HG02763 (cell line): Measurements from ENCODE around the gene ENAM.

Source experiments
- ATAC-seq: cut with Tn5 transposase; IDR thresholded peaks from one replicate; pipeline ENCODE4 v1.9.1; 2021; ENCODE audit warnings: mild to moderate bottlenecking, moderate library complexity; ENCODE audit not compliant: unreplicated experiment

Gene ENAM

GRCh38 chr4:70628444-70628843 lies at the start of gene ENAM:
ENAM (plus strand) TSS chr4:70628744; CDS start chr4:70629501, 757 bp downstream.
- no peak for ATAC-seq

GRCh38 chr4:70581980-70582379 lies 46.6 kb upstream of the ENAM start:
- ATAC-seq, result no peak

- no peak for ATAC-seq
These were observed 44.4 kb upstream of the ENAM start for GRCh38 chr4:70583952-70584834.

GRCh38 chr4:70586841-70587240 lies 41.7 kb upstream of the ENAM start:
- no peak for ATAC-seq

GRCh38 chr4:70589785-70590184 lies 38.8 kb upstream of the ENAM start:
- ATAC-seq, result peak; percentile 97

GRCh38 chr4:70591955-70592582 lies 36.5 kb upstream of the ENAM start, which contains the start of gene AMBN:
AMBN (plus strand) TSS chr4:70592256; CDS start chr4:70592359, 103 bp downstream.
- no peak for ATAC-seq

GRCh38 chr4:70594196-70594595 lies 34.3 kb upstream of the ENAM start:
- ATAC-seq, result no peak

GRCh38 chr4:70600305-70600704 lies 28.2 kb upstream of the ENAM start:
- no peak for ATAC-seq

- ATAC-seq, result no peak
These were observed 27.6 kb upstream of the ENAM start for GRCh38 chr4:70600977-70601376.

- ATAC-seq, result peak; percentile 95
These were observed 27.0 kb upstream of the ENAM start for GRCh38 chr4:70601422-70602039.

GRCh38 chr4:70603856-70604255 lies 24.7 kb upstream of the ENAM start:
- ATAC-seq, result no peak

- no peak for ATAC-seq
These were observed 22.1 kb upstream of the ENAM start for GRCh38 chr4:70606459-70606858.

- no peak for ATAC-seq
These were observed 21.1 kb upstream of the ENAM start for GRCh38 chr4:70607334-70607853.

- ATAC-seq, result no peak
These were observed 20.2 kb upstream of the ENAM start for GRCh38 chr4:70608324-70608723.

- peak; percentile 57 for ATAC-seq
These were observed 15.0 kb upstream of the ENAM start for GRCh38 chr4:70613306-70614183.

- ATAC-seq, result no peak
These were observed 14.4 kb upstream of the ENAM start for GRCh38 chr4:70614184-70614555.

GRCh38 chr4:70619288-70619687 lies 9.3 kb upstream of the ENAM start:
- no peak for ATAC-seq

GRCh38 chr4:70619778-70620177 lies 8.8 kb upstream of the ENAM start:
- ATAC-seq, result no peak

GRCh38 chr4:70623323-70623722 lies 5.2 kb upstream of the ENAM start:
- no peak for ATAC-seq

- no peak for ATAC-seq
These were observed 4.2 kb upstream of the ENAM start for GRCh38 chr4:70624226-70624793.
